ENCODE results near the gene ERICH3.

Gene ERICH3

DNA sequence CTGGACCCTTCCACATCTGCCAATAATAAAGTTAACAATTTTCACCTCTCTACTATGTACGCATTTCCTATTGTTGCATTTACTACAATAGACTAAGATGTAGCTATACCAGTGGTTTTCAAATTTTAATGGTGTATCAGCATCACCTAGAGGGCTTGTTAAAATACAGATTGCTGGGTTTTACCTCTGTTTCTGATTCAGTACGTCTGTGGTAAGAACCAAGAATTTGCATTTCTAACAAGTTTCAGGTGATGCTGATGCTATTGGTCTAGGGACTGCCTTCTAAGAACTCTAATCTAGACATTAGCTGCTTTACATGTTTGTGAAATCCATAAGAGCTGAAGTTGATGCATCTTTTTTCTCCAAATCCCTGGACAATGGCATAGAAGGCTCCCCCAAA, 59.7 kb downstream of the ERICH3 start:
- no peak for ATAC-seq
- no peak for TF ChIP-seq CREB5 (CRISPR knock-in tag; IDR thresholded peaks at IDR 0.05; ENCODE audit: low read depth)
- TF ChIP-seq TCF4 (CRISPR knock-in tag; IDR thresholded peaks at IDR 0.05; ENCODE audit: borderline replicate concordance) = no peak
- no peak for TF ChIP-seq ZNF8 (CRISPR knock-in tag; IDR thresholded peaks at IDR 0.05)

DNA sequence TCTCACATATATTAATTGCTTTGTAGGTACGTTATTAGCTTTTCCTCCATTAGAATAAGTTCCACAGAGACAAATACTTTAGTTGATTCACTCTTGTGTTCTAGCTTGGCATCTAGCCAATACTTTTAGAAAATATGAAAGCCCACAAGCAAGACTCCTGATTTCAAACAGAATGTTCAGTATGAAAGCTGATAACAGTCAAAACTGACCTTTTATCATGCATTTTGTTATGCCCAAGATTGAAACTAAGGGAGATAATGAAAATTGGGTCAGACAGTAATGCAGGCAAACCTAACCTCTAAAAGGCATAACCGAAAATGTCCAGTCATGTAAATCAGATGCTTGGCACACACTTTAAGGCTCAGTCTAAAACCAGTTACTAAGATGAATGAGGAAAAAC, 61.7 kb downstream of the ERICH3 start:
- TF ChIP-seq TCF4 (CRISPR knock-in tag; IDR thresholded peaks at IDR 0.05; ENCODE audit: borderline replicate concordance) = peak; percentile 39; the same call in 1 of the 2 replicates
- TF ChIP-seq RARB (CRISPR knock-in tag; IDR thresholded peaks at IDR 0.05) = no peak
- TF ChIP-seq ISL1 (CRISPR knock-in tag; IDR thresholded peaks at IDR 0.05) = peak; percentile 95
- no peak for TF ChIP-seq ZFP3 (CRISPR knock-in tag; IDR thresholded peaks at IDR 0.05)
- 0 out of 2 replicates have a peak, but pooled peaks have one; percentile 16 for TF ChIP-seq CREB5 (CRISPR knock-in tag; IDR thresholded peaks at IDR 0.05; ENCODE audit: low read depth)
- TF ChIP-seq TSHZ2 (CRISPR knock-in tag; IDR thresholded peaks at IDR 0.05) = peak; percentile 75; the same call in 1 of the 2 replicates
- peak; percentile 10; the same call in 1 of the 2 replicates for TF ChIP-seq TOX (CRISPR knock-in tag; IDR thresholded peaks at IDR 0.05; ENCODE audit: borderline replicate concordance)
- ATAC-seq = peak; percentile 69

- ATAC-seq = no peak
These were observed 62.6 kb downstream of the ERICH3 start for GRCh38 chr1:74610961-74611360.

More at GRCh38 chr1:74610961-74611360, 62.6 kb downstream of the ERICH3 start:
- TF ChIP-seq ZNF70 (CRISPR knock-in tag; IDR thresholded peaks at IDR 0.05) (no peak), RARB (CRISPR knock-in tag; IDR thresholded peaks at IDR 0.05) (no peak), BACH2 (CRISPR knock-in tag; IDR thresholded peaks at IDR 0.05; ENCODE audit: borderline replicate concordance) (no peak), ZNF565 (CRISPR knock-in tag; conservative IDR thresholded peaks at IDR 0.05; ENCODE audit: low read depth) (no peak), ISL1 (CRISPR knock-in tag; IDR thresholded peaks at IDR 0.05) (no peak), PATZ1 (CRISPR knock-in tag; IDR thresholded peaks at IDR 0.05; ENCODE audit: borderline replicate concordance) (no peak), TSHZ2 (CRISPR knock-in tag; IDR thresholded peaks at IDR 0.05) (no peak), ZNF8 (CRISPR knock-in tag; IDR thresholded peaks at IDR 0.05) (no peak), SNAI2 (CRISPR knock-in tag; IDR thresholded peaks at IDR 0.05) (no peak), TOX (CRISPR knock-in tag; IDR thresholded peaks at IDR 0.05; ENCODE audit: borderline replicate concordance) (no peak), PPARA (CRISPR knock-in tag; IDR thresholded peaks at IDR 0.05; ENCODE audit: borderline replicate concordance) (no peak), ARNTL (CRISPR knock-in tag; IDR thresholded peaks at IDR 0.05; ENCODE audit: borderline replicate concordance, low read depth) (no peak), CREB5 (CRISPR knock-in tag; IDR thresholded peaks at IDR 0.05; ENCODE audit: low read depth) (no peak), ZFP30 (CRISPR knock-in tag; IDR thresholded peaks at IDR 0.05) (no peak), ESRRG (CRISPR knock-in tag; IDR thresholded peaks at IDR 0.05) (no peak)
- TF ChIP-seq, protein P1, sequence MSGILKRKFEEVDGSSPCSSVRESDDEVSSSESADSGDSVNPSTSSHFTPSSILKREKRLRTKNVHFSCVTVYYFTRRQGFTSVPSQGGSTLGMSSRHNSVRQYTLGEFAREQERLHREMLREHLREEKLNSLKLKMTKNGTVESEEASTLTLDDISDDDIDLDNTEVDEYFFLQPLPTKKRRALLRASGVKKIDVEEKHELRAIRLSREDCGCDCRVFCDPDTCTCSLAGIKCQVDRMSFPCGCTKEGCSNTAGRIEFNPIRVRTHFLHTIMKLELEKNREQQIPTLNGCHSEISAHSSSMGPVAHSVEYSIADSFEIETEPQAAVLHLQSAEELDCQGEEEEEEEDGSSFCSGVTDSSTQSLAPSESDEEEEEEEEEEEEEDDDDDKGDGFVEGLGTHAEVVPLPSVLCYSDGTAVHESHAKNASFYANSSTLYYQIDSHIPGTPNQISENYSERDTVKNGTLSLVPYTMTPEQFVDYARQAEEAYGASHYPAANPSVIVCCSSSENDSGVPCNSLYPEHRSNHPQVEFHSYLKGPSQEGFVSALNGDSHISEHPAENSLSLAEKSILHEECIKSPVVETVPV (CRISPR knock-in tag; IDR thresholded peaks at IDR 0.05) = no peak
